IPS DF 19.7 (cell line): ENCODE measurements around the gene SLFN12.
"Not testable (repeated sequence)": the region's sequence is repeated elsewhere in the genome, so short reads cannot be mapped to it uniquely, and the experiment has no call there.

ENCODE experiments used
- DNase-seq: peaks from one replicate; pipeline ENCODE4 v3.0.0-alpha.2; 2013; ENCODE audit warnings: low read depth, low spot score

Gene SLFN12

GRCh38 chr17:35414247-35414646 is 18.1 kb downstream of the SLFN12 start:
- no peak for DNase-seq

- DNase-seq, result no peak
Observed at GRCh38 chr17:35407531-35407930, 24.8 kb downstream of the SLFN12 start.

- no peak for DNase-seq
Observed at GRCh38 chr17:35406568-35406967, 25.7 kb downstream of the SLFN12 start.

DNA sequence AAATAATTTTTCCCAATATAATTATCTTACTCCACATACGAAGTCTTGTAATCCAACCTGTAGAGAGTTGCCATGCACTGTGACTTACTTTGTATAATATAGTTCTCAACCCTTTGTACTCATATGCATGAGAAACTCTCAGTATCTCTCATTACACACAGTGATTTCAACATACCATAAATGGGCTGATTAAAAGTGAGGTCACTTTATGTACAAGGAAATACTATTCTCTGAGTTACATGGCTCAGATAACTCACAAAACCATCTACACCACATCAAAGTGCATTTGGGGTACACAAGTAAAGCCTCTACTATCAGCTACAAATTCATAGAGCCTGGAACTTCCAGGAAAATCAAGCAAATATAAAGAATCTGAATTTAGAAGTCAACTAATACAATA is 27.9 kb downstream of the SLFN12 start:
- no peak for DNase-seq

- not testable (repeated sequence) for DNase-seq
Observed at GRCh38 chr17:35393783-35394182, 38.5 kb downstream of the SLFN12 start.

GRCh38 chr17:35390663-35391062 is 41.6 kb downstream of the SLFN12 start:
- no peak for DNase-seq

- no peak for DNase-seq
Observed at GRCh38 chr17:35390156-35390555, 42.1 kb downstream of the SLFN12 start.

- no peak for DNase-seq
Observed at GRCh38 chr17:35387496-35387895, 44.8 kb downstream of the SLFN12 start.

- DNase-seq, result no peak
Observed at GRCh38 chr17:35377706-35378105, 54.6 kb downstream of the SLFN12 start.

DNA sequence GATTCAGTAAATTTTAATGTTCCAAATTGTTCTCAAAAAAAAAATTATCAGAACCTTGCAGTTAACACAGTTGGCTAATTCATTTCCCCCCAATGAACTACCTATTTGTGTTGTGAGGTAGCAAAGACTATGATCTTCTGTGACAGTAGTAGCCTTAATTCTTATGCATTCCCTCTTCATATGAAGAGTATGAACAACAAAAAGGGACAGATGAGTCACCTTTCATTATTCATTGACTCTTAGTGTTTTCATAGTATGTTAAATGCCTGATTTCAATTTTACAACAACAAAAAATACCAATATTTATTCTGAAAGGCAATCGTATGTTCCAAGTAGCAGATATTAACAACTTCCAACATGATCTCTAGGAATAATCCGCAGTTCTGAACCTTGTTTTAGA is 55.2 kb downstream of the SLFN12 start:
- no peak for DNase-seq

- no peak for DNase-seq
Observed at GRCh38 chr17:35376245-35376644, 56.1 kb downstream of the SLFN12 start.

DNA sequence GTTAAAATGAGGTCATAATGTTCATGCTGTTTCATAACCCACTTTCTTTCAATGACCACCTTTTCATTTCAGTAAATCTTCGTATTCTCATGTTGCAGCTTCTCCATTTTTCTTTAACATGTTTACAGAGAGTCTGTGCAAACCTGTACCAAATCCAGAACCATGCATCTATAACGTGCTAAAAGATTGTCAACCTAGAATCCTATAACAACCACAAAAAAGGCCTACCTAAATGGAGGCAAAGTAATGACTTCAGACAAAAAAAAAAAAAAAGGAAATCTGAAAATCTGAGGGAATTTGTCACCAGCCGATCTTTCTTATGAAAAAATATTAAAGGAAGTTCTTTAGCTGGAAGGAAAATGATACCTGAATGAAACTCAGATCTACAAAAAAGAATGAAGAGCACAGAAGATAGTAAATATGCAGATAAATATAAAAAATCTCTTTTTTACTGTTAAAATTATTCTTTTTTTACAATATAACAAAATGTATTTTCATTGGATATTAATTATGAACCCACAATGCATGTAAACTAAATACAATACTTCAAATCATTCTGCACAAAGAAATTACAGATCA is 57.4 kb downstream of the SLFN12 start:
- DNase-seq, result no peak

DNA sequence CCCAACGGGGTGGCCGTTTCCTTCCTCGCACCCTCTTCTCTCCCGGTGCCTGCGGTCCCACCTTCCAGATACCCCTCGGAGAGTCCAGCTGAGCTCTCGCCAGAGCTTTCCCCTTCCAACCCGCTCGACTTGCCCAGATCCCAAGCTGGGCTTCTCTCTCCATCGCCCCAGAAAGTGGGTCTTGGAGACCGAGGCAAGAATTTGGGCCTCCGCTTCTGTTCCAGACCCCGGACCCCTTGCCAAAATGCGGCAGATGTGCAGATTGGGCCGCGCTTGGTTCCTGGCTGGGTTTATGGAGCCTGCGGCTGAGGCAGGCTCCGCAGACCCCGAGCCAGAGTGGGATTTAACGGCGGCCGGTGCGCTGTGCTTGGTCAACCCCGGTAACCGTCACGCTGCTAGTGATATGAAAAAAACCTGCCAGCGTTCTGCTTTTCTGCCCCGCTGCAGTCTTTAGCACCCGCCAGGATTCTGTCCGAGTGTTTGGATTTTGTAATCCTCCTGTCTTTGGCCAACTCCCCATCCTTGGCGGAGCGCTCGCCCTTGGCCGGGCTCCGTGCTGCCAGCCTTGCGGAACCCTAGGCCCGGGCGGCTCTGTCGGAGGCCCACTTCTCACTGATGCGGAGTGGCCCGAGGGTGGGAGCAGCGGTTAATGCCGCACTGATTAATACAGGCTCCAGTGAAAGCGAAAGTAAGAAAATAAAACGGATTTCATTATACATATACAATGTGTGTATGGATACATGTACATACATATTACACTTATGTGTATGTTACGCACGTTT is 58.1 kb downstream of the SLFN12 start:
- no peak for DNase-seq

GRCh38 chr17:35373534-35373983 is 58.7 kb downstream of the SLFN12 start, which contains the start of gene SLFN11:
TSS of gene SLFN11 (minus strand) at chr17:35373621. CDS start at chr17:35363807, 9,814 bp downstream.
- DNase-seq, result no peak

DNA sequence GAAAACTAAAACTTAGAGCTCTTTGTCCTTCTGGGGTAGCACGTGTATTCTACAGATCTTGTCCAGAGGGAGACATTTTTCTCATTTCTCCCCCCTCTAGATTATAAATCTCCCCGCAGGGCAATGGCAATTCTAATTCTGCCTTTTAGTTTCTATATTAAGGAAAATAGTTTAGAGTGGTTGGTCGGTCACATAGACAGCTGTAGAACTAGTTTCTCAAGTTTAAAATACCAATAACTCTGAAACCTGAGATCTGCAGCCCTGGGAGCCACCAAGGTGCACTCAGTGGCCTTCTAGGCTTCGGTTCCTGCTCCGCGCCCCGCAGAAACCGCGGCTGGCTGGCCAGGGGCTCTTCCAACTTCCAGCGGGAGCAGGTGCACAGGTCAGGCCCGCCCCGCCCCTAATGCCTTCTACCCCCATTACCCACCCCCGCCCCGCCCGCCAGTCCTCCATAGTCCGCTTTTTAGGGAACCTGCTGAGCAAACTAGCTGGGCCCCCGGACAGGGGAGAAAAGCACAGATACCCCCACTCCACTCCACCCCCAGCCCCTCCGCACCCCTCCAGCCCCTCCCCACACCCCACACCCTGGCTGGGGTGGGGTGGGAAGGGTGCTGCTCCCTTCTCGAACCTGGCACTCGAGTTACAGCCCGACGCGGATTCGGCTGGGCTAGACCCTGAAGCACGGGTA is 59.3 kb downstream of the SLFN12 start:
- DNase-seq, result no peak

DNA sequence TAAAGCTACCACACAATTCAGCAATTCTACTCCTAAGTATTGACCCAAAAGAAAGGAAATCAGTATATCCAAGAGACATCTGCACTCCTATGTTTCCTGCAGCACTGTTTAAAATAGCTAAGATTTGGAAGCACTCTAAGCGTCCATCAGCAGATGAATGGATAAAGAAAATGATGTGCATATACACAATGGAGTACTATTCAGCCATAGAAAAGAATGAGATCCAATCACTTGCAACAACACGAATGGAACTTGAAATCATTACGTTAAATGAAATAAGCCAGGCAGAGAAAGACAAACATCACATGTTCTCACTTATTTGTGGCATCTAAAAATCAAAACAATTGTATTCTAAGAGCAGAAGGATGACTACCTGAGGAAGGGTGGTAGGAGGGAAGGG is 60.4 kb downstream of the SLFN12 start:
- no peak for DNase-seq

GRCh38 chr17:35368081-35368830 is 64.0 kb downstream of the SLFN12 start:
- no peak for DNase-seq

DNA sequence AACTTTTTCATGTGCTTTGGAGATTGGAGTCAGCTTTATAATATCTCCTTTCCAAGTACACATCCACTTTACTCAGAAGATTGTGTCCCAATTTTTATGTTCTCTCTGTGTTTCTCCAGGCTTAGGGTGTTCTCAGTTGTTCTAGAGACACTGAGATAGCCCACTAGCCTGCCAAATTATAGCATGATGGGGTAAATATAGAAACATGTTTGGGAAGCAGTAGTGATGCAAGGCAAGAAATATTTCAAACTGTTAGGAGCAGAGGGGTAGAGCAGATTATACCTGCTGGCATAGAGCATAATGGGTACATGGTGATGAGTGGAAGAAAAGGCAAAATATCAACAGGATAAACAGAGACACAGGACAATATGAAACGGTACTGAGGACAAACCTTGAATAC is 71.3 kb downstream of the SLFN12 start:
- no peak for DNase-seq
